Hematopoietic multipotent progenitor cell treated with erythropoietin and hydrocortisone succinate and interleukin-3 and kit ligand, for 6 days (in vitro differentiated cells): Measurements from ENCODE around the gene GPT2.
"Not testable (repeated sequence)": the region's sequence is repeated elsewhere in the genome, so short reads cannot be mapped to it uniquely, and the experiment has no call there.

Source experiments
- DNase-seq: peaks from one replicate; pipeline ENCODE4 v3.0.0-alpha.2; 2015

Gene GPT2

GRCh38 chr16:46862555-46863447 is 21.4 kb upstream of the GPT2 start:
- no peak for DNase-seq

DNA sequence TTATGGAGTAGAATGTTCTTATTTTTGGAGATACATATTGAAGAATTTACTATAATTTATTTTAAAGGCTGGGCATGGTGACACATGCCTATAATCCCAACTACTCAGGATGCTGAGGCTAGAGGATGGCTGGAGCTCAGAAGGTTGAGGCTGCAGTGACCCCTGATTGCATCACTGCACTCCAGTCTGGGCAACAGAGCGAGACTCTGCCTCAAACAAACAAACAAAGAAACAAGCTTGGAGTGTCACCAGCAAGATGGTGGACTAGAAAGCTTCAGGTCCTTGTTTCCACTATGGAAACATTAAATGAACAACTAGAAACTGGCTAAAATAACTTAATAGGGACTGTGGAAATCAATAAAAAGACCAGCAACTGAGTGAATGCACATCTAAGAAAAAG is 17.9 kb upstream of the GPT2 start:
- DNase-seq, result no peak

DNA sequence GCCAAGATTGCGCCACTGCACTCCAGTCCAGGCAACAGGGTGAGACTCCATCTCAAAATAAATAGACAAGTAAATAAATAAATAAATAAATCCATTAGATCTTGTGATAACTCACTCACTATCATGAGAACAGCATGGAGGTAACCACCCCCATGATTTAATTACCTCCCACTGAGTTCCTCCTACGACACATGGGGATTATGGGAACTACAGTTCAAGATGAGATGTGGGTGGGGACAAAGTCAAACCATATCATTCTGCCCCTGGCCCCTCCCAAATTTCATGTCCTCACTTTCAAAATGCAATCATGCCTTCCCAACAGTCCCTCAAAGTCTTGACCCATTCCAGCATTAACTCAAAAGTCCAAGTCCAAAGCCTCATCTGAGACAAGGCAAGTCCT is 16.7 kb upstream of the GPT2 start:
- not testable (repeated sequence) for DNase-seq

- not testable (repeated sequence) for DNase-seq
Measured at GRCh38 chr16:46868891-46869290, 15.3 kb upstream of the GPT2 start.

GRCh38 chr16:46871597-46871996 is 12.6 kb upstream of the GPT2 start:
- DNase-seq, result no peak

DNA sequence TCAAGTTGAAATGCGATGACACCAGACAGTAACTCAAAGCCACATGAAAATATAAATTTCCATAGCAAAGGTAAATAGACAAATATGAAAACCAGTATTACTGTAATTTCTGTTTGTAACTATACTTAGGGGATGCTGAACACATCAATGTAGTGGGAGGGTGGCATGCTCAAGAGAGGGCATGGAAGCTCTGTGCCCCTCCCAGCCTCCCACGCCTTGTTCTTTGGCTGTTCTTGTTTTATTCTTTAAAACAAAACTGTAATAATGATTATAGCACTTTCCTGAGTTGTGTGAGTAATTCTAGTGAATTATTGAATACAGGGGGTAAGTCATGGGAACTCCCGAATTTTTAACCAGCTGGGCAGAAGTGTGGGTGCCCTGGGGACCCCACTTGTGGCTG is 11.0 kb upstream of the GPT2 start:
- no peak for DNase-seq

DNA sequence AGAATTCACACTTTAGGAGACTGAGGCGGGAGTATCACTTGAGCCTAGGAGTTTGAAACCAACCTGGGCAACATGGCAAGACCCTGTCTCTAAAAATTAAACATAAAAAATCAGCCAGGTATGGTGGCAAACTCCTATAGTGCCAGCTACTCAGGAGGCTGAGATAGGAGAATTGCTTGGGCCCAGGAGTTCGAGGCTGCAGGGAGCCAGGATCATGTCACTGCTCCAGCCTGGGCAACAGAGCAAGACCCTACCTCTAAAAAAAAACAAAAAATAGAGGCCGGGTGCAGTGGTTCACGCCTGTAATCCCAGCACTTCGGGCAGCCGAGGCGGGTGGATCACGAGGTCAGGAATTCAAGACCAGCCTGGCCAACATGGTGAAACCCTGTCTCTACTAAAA is 8.9 kb upstream of the GPT2 start:
- DNase-seq, result no peak

DNA sequence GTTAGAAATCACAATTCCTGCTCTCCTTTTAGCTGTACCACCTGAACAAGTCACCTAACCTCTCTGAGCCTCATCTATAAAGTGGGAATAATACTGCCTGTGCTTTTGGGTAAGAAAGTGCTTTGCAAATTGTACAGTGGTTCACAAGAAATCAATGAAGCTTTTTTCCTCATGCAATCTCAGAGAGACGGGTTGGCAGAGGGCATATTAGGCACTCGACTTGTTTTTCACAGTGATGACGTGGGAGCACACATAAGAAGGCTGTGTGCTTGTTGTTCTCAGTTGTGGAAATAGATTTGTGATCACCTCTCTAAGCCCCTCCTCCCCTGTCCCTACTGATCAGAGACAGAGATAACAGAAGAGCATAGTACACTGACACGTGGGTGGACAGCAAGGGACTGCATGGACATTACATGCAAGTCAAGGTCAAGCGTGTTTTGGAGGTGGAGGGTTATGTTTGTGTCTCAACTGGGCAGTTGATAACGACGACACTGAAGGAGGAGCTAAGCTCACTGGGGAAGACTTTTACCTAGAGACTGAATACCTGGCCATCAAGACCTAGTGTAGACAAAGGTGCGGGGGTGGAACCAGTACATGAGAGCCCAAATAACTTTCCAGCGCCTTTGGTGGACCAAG is 1.7 kb upstream of the GPT2 start:
- no peak for DNase-seq

GRCh38 chr16:46882940-46883307 is 1.2 kb upstream of the GPT2 start:
- DNase-seq, result no peak

- no peak for DNase-seq
Measured at GRCh38 chr16:46883353-46883689, 841 bp upstream of the GPT2 start.

- DNase-seq, result peak; percentile 25
Measured at GRCh38 chr16:46884513-46885293, 541 bp downstream of the GPT2 start.

GRCh38 chr16:46885960-46886763 is 2.0 kb downstream of the GPT2 start:
- DNase-seq, result no peak

GRCh38 chr16:46886764-46887523 is 2.8 kb downstream of the GPT2 start:
- no peak for DNase-seq

- no peak for DNase-seq
Measured at GRCh38 chr16:46887524-46887854, 3.3 kb downstream of the GPT2 start.

GRCh38 chr16:46889245-46889941 is 5.2 kb downstream of the GPT2 start:
- DNase-seq, result no peak

GRCh38 chr16:46889942-46890300 is 5.8 kb downstream of the GPT2 start:
- DNase-seq, result no peak

DNA sequence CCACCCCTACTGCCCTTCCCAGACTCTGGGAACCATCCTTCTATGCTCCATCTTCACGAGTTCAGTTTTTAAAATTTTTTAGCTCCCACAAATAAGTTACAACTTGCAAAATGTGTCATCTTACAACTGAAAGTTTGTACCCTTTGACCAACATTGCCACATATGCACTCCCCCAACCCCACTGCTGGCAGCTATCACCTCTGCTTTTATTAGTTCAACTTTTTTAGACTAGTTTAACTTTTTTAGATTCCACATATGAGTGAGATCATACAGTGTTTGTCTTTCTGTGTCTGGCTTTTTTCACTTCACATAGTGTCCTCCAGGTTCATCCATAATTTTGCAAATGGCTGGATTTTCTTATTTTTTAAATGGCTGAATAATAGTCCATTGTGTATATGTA is 7.7 kb downstream of the GPT2 start:
- no peak for DNase-seq

DNA sequence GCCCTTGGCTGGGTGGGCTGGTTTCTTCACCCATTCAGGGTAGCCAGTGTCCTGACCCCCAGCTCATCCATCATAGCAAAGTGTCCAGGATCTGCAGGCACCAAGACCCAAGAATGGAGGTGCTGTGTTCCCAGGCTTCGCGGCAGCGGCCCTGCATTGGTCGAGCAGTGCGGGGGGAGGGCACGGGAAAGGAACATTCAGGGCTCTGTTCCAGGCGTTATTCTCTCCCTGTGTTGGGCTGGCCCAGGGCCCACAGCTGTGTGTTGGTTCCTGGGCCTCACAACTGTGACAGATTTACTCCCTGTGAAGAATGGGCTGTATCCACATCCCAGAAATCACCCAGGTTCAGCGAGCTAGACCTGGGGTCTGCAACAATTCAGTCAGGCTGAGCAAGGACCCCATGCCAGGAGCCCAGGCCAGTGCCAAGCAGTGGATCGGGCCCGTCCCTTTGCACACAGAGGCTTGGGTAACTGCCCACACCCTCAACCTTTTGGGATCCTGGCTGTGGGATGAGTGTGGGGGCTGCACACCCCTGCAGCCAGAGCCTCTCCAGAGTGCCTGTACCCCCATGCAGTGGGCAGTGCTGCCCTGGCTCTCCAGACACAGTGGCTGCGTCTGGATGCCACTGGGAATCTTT is 10.0 kb downstream of the GPT2 start:
- DNase-seq, result no peak

- no peak for DNase-seq
Measured at GRCh38 chr16:46895399-46896313, 11.5 kb downstream of the GPT2 start.

- DNase-seq, result no peak
Measured at GRCh38 chr16:46896314-46896968, 12.3 kb downstream of the GPT2 start.
